Measurements from ENCODE around the gene PROX1.

Gene PROX1

DNA sequence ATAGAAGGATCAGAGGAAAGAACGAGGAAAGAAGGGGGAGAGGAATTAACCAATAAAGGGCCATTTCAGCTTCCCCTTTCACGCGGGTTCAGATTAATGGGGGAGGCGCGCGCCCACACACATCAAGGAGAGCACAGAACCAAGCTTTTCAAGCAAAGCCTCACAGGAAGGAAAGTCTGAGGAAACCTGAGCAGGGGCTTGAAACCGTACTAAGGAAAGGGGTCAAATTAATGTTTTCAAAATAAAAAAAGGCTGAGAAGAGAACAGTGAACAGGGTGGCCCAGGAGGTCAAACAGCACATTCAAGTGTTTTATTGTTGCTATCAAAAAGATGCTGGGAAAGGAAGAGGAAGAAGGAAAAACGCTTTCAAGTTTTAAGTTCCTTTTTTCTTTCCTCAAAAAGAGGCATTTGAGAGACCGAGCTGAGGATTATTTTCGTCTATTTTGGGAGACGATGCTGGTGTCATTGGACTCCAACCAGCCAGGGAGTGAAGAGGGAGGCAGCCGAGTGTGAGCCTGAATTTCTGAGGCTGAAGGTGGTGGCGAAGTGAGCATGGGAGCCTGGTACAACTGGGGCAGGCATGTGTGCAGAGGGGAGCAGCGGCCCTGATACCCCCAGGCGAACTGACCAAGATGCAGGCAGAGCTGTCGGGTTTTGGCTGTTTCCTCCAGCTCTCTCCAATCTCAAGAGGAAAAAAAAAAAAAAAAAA is 88.4 kb downstream of the PROX1 start:
- Histone ChIP-seq H3K79me2 (ENCODE audit: insufficient read depth, low read length) (no peaks in the 10 kb centered on the region), H3K9me3 (ENCODE audit: low read length) (no peaks in the 10 kb centered on the region), H3K36me3 (ENCODE audit: insufficient read depth, low read length) (no peaks in the 10 kb centered on the region), H4K20me1 (ENCODE audit: insufficient read depth, low read length) (no peaks in the 10 kb centered on the region), H3K4me2 (ENCODE audit: low read length) (no peak overlapping the region), H2AFZ (ENCODE audit: low read length) (no peak overlapping the region), H3K9ac (ENCODE audit: low read length) (no peak overlapping the region), H3K27me3 (ENCODE audit: insufficient read depth, low read length) (no peaks in the 10 kb centered on the region), H3K27ac (ENCODE audit: low read depth, low read length, poor library complexity, severe bottlenecking) (no peak overlapping the region), H3K9me2 (ENCODE audit: low read depth, low read length) (no peaks in the 10 kb centered on the region), H3K4me1 (ENCODE audit: insufficient read depth, low read length, severe bottlenecking) (no peaks in the 10 kb centered on the region), H3F3A (ENCODE audit: insufficient read depth, low read length) (no peaks in the 10 kb centered on the region), H3K4me3 (ENCODE audit: low read depth, low read length, poor library complexity, severe bottlenecking) (no peak overlapping the region)
- no peak for TF ChIP-seq EZH2 (IDR thresholded peaks at IDR 0.05; ENCODE audit: borderline replicate concordance, low read length)
- TF ChIP-seq, protein P1, sequence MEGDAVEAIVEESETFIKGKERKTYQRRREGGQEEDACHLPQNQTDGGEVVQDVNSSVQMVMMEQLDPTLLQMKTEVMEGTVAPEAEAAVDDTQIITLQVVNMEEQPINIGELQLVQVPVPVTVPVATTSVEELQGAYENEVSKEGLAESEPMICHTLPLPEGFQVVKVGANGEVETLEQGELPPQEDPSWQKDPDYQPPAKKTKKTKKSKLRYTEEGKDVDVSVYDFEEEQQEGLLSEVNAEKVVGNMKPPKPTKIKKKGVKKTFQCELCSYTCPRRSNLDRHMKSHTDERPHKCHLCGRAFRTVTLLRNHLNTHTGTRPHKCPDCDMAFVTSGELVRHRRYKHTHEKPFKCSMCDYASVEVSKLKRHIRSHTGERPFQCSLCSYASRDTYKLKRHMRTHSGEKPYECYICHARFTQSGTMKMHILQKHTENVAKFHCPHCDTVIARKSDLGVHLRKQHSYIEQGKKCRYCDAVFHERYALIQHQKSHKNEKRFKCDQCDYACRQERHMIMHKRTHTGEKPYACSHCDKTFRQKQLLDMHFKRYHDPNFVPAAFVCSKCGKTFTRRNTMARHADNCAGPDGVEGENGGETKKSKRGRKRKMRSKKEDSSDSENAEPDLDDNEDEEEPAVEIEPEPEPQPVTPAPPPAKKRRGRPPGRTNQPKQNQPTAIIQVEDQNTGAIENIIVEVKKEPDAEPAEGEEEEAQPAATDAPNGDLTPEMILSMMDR (IDR thresholded peaks at IDR 0.05; ENCODE audit: low read length), result no peak

DNA sequence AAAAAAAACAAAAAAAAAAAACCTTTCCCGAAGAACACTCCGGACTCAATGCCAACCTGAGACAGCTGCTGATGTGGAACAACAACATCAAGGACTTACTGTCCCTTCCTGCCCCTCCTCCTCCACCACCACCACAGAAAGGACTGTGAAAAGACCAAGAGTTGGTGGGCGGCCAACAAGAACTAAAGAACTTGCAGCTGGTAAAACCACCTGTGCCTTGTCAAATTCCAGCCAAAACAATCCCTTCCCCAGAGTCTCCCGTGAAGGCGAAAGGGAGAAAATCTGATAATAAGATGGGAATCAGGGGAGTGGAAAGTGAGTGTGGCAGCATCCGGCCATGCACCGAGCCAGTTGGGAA is 88.9 kb downstream of the PROX1 start:
- H3K27me3 ChIP-seq (ENCODE audit: insufficient read depth, low read length), result no peaks in the 10 kb centered on the region
- H4K20me1 ChIP-seq (ENCODE audit: insufficient read depth, low read length), result no peaks in the 10 kb centered on the region
- no peak overlapping the region for H3K4me2 ChIP-seq (ENCODE audit: low read length)
- H3K79me2 ChIP-seq (ENCODE audit: insufficient read depth, low read length), result no peaks in the 10 kb centered on the region
- no peak overlapping the region for H3K9ac ChIP-seq (ENCODE audit: low read length)
- H3K4me1 ChIP-seq (ENCODE audit: insufficient read depth, low read length, severe bottlenecking), result no peaks in the 10 kb centered on the region
- H3F3A ChIP-seq (ENCODE audit: insufficient read depth, low read length), result no peaks in the 10 kb centered on the region
- no peaks in the 10 kb centered on the region for H3K36me3 ChIP-seq (ENCODE audit: insufficient read depth, low read length)
- H3K9me3 ChIP-seq (ENCODE audit: low read length), result no peaks in the 10 kb centered on the region
- H3K4me3 ChIP-seq (ENCODE audit: low read depth, low read length, poor library complexity, severe bottlenecking), result no peak overlapping the region
- no peaks in the 10 kb centered on the region for H3K9me2 ChIP-seq (ENCODE audit: low read depth, low read length)
- no peak for TF ChIP-seq EZH2 (IDR thresholded peaks at IDR 0.05; ENCODE audit: borderline replicate concordance, low read length)
- TF ChIP-seq, protein P1 (IDR thresholded peaks at IDR 0.05; ENCODE audit: low read length), result no peak
- H2AFZ ChIP-seq (ENCODE audit: low read length), result no peak overlapping the region
- no peak overlapping the region for H3K27ac ChIP-seq (ENCODE audit: low read depth, low read length, poor library complexity, severe bottlenecking)

DNA sequence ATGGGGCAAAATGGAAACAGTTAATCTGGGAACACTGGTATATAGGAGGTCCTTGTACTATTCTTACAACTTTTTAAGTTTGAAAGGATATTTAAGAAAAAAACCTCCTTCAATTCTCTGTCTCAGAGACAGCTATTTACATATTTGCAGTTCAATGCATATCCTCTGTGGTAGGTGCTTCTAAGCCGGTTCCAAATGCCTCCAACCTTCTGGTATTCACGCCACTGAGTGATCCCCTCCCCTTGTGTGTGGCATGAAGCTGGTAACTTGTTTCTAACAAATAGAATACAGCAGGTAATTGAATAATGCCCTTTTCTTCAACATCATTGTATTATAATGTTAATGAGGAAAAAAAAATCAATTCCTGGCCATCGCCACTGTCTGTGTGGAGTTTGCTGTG is 91.2 kb downstream of the PROX1 start:
- Histone ChIP-seq H2AFZ (ENCODE audit: low read length) (no peak overlapping the region), H3K4me1 (ENCODE audit: insufficient read depth, low read length, severe bottlenecking) (no peaks in the 10 kb centered on the region), H3K9me2 (ENCODE audit: low read depth, low read length) (no peaks in the 10 kb centered on the region), H3K4me2 (ENCODE audit: low read length) (no peak overlapping the region), H3K27ac (ENCODE audit: low read depth, low read length, poor library complexity, severe bottlenecking) (no peak overlapping the region), H3K9ac (ENCODE audit: low read length) (no peak overlapping the region), H3K9me3 (ENCODE audit: low read length) (no peaks in the 10 kb centered on the region), H3K79me2 (ENCODE audit: insufficient read depth, low read length) (no peaks in the 10 kb centered on the region), H4K20me1 (ENCODE audit: insufficient read depth, low read length) (no peaks in the 10 kb centered on the region), H3F3A (ENCODE audit: insufficient read depth, low read length) (no peaks in the 10 kb centered on the region), H3K36me3 (ENCODE audit: insufficient read depth, low read length) (no peaks in the 10 kb centered on the region), H3K4me3 (ENCODE audit: low read depth, low read length, poor library complexity, severe bottlenecking) (no peak overlapping the region), H3K27me3 (ENCODE audit: insufficient read depth, low read length) (no peaks in the 10 kb centered on the region)
- no peak for TF ChIP-seq EZH2 (IDR thresholded peaks at IDR 0.05; ENCODE audit: borderline replicate concordance, low read length)

DNA sequence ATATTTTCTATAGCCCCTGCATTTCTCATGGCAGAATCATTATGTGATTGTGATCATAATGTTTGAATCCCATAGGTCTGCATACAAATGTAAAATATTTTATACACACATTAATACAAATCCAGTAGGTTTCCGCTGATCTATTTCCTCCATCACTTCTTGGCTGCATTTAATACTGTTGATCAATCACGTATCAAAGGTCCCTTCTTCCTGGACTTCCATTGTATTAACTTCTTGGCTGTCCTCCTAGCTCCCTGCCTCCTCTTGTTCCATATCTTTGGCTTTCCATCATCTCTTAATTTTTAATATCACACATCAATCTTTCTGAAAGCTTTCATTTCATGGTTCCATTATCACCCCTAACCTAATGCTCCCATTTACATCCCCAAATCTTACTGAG is 97.6 kb downstream of the PROX1 start:
- Histone ChIP-seq H3K27ac (ENCODE audit: low read depth, low read length, poor library complexity, severe bottlenecking) (no peak overlapping the region), H3K79me2 (ENCODE audit: insufficient read depth, low read length) (no peaks in the 10 kb centered on the region), H3K4me2 (ENCODE audit: low read length) (no peak overlapping the region), H3K4me1 (ENCODE audit: insufficient read depth, low read length, severe bottlenecking) (no peaks in the 10 kb centered on the region), H2AFZ (ENCODE audit: low read length) (no peak overlapping the region), H3K4me3 (ENCODE audit: low read depth, low read length, poor library complexity, severe bottlenecking) (no peak overlapping the region), H3F3A (ENCODE audit: insufficient read depth, low read length) (no peaks in the 10 kb centered on the region), H3K9me3 (ENCODE audit: low read length) (no peaks in the 10 kb centered on the region), H3K27me3 (ENCODE audit: insufficient read depth, low read length) (no peaks in the 10 kb centered on the region), H4K20me1 (ENCODE audit: insufficient read depth, low read length) (no peaks in the 10 kb centered on the region), H3K9ac (ENCODE audit: low read length) (no peak overlapping the region), H3K36me3 (ENCODE audit: insufficient read depth, low read length) (no peaks in the 10 kb centered on the region), H3K9me2 (ENCODE audit: low read depth, low read length) (no peaks in the 10 kb centered on the region)
- no peak for TF ChIP-seq EZH2 (IDR thresholded peaks at IDR 0.05; ENCODE audit: borderline replicate concordance, low read length)
- TF ChIP-seq, protein P1 (IDR thresholded peaks at IDR 0.05; ENCODE audit: low read length), result no peak
